GM19099 (cell line): Measurements from ENCODE around the gene LYPD4.

Experiments used
- POLR2A ChIP-seq: IDR thresholded peaks from 3 replicates; pipeline ENCODE4 v1.6.1; 2011; ENCODE audit warnings: low read depth; ENCODE audit not compliant: insufficient read length; ENCODE audit errors: extremely low read depth

The LYPD4 gene

GRCh38 chr19:41863209-41863931, 18.9 kb upstream of the LYPD4 start:
- TF ChIP-seq POLR2A = no peak

GRCh38 chr19:41862445-41862986, 18.0 kb upstream of the LYPD4 start:
- TF ChIP-seq POLR2A = peak; percentile 3

GRCh38 chr19:41861846-41862245, 17.4 kb upstream of the LYPD4 start:
- TF ChIP-seq POLR2A = no peak

GRCh38 chr19:41861116-41861768, 16.8 kb upstream of the LYPD4 start:
- no peak for TF ChIP-seq POLR2A

- TF ChIP-seq POLR2A = no peak
These were observed 16.1 kb upstream of the LYPD4 start for GRCh38 chr19:41860419-41861115.

- peak; percentile 98 for TF ChIP-seq POLR2A
These were observed 15.3 kb upstream of the LYPD4 start, which contains the start of gene RPS19 for GRCh38 chr19:41859618-41860418. Gene RPS19 (plus strand): TSS chr19:41860255. CDS start chr19:41860775, 520 bp downstream.

GRCh38 chr19:41859213-41859617, 14.7 kb upstream of the LYPD4 start:
- TF ChIP-seq POLR2A = no peak

GRCh38 chr19:41853768-41854167, 9.3 kb upstream of the LYPD4 start:
- TF ChIP-seq POLR2A = no peak

GRCh38 chr19:41853344-41853743, 8.9 kb upstream of the LYPD4 start:
- TF ChIP-seq POLR2A = no peak

- no peak for TF ChIP-seq POLR2A
These were observed 7.0 kb upstream of the LYPD4 start for GRCh38 chr19:41851456-41851855.

- no peak for TF ChIP-seq POLR2A
These were observed 5.9 kb upstream of the LYPD4 start for GRCh38 chr19:41850381-41850780.

GRCh38 chr19:41849067-41849466, 4.6 kb upstream of the LYPD4 start:
- TF ChIP-seq POLR2A = no peak

- no peak for TF ChIP-seq POLR2A
These were observed 4.2 kb upstream of the LYPD4 start for GRCh38 chr19:41848666-41849065.

GRCh38 chr19:41847351-41848105, 3.0 kb upstream of the LYPD4 start:
- no peak for TF ChIP-seq POLR2A
